GM21526 (cell line): ENCODE data around the gene PTK7.

Source experiments
- ATAC-seq: cut with Tn5 transposase; IDR thresholded peaks from one replicate; pipeline ENCODE4 v1.9.1; 2021; ENCODE audit warnings: moderate library complexity; ENCODE audit not compliant: unreplicated experiment, low FRiP score

PTK7 gene

DNA sequence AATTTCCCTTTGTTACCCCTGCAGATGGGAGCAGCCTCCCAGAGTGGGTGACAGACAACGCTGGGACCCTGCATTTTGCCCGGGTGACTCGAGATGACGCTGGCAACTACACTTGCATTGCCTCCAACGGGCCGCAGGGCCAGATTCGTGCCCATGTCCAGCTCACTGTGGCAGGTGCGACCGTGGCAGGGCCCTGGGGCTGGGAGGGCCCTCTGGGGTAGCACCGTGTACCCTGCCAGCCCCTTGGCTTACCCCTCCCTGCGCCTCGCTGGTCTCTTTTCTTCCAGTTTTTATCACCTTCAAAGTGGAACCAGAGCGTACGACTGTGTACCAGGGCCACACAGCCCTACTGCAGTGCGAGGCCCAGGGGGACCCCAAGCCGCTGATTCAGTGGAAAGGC is 65.5 kb downstream of the PTK7 start:
- ATAC-seq, result no peak

DNA sequence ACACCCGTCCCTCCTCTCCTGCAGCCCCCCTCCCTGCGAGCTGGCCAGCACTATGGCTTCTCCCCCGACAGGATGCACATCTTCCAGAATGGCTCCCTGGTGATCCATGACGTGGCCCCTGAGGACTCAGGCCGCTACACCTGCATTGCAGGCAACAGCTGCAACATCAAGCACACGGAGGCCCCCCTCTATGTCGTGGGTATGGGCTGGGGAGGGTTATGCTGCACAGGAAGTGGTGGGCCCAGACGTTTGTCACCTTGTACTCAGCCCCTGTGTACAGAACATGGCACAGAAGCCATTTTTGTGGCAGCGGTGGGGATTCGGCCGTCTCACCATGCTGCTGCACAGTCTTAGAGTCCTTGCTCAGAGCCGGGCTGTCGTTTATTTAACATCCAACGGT is 66.0 kb downstream of the PTK7 start:
- no peak for ATAC-seq

DNA sequence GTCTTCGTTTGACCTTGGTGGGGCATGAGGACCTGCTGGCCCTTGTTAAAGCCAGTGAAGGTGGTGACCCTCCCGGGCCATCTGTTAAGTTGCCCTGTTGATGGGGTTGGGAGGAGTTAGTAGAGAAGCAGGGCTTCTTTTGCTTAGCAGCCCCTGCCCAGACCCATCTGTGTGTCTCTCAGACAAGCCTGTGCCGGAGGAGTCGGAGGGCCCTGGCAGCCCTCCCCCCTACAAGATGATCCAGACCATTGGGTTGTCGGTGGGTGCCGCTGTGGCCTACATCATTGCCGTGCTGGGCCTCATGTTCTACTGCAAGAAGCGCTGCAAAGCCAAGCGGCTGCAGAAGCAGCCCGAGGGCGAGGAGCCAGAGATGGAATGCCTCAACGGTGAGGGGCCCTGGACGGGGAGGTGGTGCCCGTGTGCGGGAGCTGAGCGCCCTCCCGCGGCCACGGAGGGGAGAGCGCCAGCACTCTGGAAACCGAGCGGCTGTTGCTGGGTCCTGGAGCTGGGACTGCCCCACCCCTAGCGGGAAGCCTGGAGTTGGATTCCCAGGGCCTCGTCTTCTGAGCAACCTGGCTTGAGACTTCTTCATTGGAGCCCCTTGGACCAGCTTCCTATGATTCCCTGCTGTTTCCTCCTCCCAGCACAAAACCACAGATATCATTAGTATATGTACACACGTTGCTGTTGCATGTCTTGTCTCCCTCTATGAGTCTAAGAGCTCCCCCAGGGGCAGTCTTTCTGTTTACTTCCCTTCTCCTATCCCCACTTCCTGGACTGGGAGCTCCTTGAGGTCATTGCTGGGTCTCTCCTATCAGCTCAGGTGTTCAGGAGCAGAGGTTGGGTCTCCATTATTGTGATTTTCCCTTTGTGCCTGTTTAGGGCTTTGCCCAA is 67.4 kb downstream of the PTK7 start:
- ATAC-seq, result peak; percentile 58

DNA sequence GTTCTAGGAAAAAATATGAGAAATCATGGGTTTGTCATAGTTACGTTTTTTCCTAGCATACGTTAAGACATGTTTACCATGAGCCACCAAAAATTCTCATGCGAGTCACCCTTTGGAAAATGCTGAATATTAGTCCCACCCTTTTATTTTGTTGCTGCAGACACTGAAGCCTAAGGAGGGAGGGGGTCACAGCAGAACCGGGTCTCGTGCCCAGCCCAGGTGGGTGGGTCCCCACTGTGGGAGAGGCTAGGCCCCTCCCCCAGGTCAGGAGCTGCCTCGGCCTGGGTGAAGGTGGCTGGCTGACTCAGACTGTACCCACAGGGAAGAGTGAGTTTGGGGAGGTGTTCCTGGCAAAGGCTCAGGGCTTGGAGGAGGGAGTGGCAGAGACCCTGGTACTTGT is 68.8 kb downstream of the PTK7 start:
- ATAC-seq, result no peak

GRCh38 chr6:43146261-43146660 is 70.1 kb downstream of the PTK7 start:
- no peak for ATAC-seq

GRCh38 chr6:43146709-43147688 is 70.9 kb downstream of the PTK7 start:
- ATAC-seq, result no peak

- ATAC-seq, result no peak
Observed at GRCh38 chr6:43147691-43148477, 71.8 kb downstream of the PTK7 start.

DNA sequence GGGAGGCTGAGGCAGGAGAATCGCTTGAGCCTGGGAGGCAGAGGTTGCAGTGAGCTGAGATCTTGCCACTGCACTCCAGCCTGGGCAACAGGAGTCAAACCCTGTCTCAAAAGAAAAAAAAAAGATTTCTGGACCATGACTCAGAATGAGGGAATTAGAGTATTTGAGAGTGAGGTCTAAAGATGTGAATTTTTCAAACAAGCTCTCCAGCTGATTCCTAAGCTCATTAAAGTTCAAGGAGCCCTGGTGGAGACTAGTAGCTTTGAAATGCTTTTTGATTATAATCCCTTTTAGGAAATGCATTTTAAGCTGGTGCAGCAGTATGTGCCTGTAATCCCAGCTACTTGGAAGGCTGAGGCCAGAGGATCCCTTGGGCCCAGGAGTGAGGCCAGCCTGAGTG is 73.2 kb downstream of the PTK7 start:
- no peak for ATAC-seq

GRCh38 chr6:43150051-43150751 is 74.1 kb downstream of the PTK7 start:
- no peak for ATAC-seq

DNA sequence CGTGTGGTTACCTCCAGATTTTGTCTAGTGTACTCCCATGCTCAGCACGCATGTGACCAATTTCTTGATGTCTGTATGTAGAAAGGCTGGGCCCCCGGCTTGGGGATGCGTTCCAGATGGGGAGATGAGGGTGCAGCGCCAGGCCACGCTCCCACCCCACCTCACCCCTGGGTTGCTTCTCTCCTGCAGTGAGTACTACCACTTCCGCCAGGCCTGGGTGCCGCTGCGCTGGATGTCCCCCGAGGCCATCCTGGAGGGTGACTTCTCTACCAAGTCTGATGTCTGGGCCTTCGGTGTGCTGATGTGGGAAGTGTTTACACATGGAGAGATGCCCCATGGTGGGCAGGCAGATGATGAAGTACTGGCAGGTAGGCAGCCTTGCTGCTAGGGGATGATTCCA is 83.5 kb downstream of the PTK7 start:
- no peak for ATAC-seq

GRCh38 chr6:43163899-43164298 is 87.8 kb downstream of the PTK7 start:
- no peak for ATAC-seq

- no peak for ATAC-seq
Observed at GRCh38 chr6:43170417-43170930, 94.4 kb downstream of the PTK7 start.

DNA sequence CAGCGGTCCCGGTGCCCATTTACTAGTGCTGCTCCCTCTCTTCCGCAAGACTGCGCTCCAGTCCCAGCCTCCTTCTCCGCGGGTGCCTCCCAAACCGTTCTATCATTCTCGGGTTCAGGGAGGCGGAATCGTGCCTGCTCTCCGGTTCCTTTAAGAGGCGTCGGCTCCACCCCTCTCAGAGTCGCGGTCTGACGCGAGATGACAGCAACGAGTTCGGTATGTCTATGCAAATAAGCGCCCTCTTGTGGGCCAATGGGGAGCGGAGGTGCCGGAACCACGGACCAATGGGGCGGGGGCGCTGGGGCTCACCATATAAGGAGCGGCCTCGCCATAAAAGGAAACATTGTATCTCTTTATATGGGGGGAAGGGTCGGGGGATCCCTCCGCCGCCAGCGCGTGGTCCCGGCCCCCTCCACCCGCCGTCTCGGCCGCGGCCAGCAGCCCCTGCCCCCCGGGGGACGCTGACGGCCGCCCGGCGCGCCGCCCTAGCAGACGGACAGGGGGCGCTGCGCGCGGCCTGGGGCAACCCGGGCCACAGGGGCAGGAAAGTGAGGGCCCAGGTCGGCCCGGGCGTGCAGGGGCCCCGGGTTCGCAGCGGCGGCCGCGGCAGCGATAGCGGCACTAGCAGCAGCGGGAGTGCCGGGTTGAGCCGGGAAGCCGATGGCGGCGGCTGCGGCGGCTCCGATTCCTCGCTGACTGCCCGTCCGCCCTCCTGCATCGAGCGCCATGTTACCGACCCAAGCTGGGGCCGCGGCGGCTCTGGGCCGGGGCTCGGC is 95.0 kb downstream of the PTK7 start, which contains the start of gene SRF:
TSS of gene SRF (plus strand) at position 339 of the 776 bp plus-strand sequence. CDS start at position 727, 388 bp downstream.
- peak; percentile 55 for ATAC-seq

GRCh38 chr6:43171707-43172103 is 95.6 kb downstream of the PTK7 start:
- ATAC-seq, result no peak

DNA sequence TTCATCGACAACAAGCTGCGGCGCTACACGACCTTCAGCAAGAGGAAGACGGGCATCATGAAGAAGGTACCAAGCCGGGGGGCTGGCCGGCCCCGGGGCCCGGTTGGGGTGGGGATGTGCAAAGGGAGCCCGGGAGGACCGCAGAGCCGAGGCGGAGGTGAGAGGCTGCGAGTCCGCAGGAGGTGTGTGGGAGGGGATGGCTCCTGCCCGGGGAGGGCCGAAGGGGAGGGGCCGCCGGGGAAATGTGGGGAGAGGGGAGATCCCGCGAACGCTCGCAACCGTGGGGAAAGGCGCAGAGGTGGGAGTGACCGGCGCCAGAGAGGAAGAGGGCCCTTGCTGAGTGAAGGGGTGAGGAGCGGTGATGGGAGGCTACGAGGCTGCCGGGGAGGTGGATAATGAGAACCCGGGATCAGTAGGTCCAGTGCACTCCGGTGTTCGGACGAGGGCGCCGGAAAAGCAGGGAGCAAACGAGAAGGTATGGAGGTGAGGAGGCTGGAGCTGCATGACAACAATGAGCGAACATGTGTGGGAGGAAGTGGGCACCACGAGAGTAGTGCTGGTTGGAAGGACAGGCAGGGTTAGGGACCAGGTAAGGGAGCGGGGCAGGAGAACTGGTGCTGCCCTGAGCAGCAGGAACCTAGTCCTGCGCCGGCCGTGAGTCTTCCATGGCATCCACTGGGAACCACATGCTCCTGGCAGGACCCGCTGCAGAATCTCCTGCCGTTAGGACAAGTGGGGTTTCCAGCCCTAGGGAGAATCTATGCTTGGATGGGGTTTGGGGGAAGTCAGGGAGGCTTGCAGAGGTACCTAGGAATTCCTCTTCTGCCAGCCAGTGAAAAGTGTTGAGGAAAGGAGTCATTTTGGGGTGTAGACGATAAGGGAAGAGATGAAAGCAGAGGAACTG is 96.2 kb downstream of the PTK7 start:
- no peak for ATAC-seq

- ATAC-seq, result no peak
Observed at GRCh38 chr6:43173591-43174262, 97.6 kb downstream of the PTK7 start.
